B cell (primary cell): ENCODE data around the gene ADAP1. TPM values are rescaled to one million over a fixed set of nuclear protein-coding genes. Genes with fewer than 3 reads are reported as not detected.
A peak's percentile ranks its signal among the peaks of the same experiment; 100 is the strongest.

Source experiments
- ATAC-seq: fragments of 200-7000 bp; cut with Tn5 transposase; one replicate; pipeline ENCODE4 v1.10.0; 2021; ENCODE audit warnings: low read depth, mild to moderate bottlenecking, moderate number of reproducible peaks, moderate library complexity
- CTCF ChIA-PET: fragments of 350-600 bp; sonication (Branson Sonifier 250); formaldehyde crosslinking; loops from one replicate; lab custom pipeline; 2021; ENCODE audit warnings: antibody characterized with exemption, inconsistent platforms; lab: Charles Lee
- POLR2A ChIA-PET: fragments of 350-600 bp; sonication (Branson Sonifier 250); formaldehyde crosslinking; loops from one replicate; lab custom pipeline; 2021; ENCODE audit warnings: antibody characterized with exemption; lab: Charles Lee
- DNase-seq: peaks from one replicate; pipeline ENCODE4 v3.0.0; 2013
- H2AFZ ChIP-seq: 2 replicates; pipeline ENCODE4 v1.6.1; 2012; ENCODE audit warnings: mild to moderate bottlenecking, low read depth, low read length; ENCODE audit not compliant: insufficient read depth, poor library complexity, severe bottlenecking
- H3K27ac ChIP-seq, 2 donors: 1 replicate in 1 of 2; 2 replicates in 1 of 2; pipeline ENCODE4 v1.5.1; 2012 to 2013; ENCODE audit warnings: low read length in 2 of 2, mild to moderate bottlenecking in 2 of 2, moderate library complexity in 1 of 2
- H3K27me3 ChIP-seq, 4 experiments: fragments of 200-600 bp in 1 of 4; sonication (generic) in 1 of 4; replicated peaks in 1 of 4; 1 replicate in 2 of 4; 2 replicates in 2 of 4; pipeline versions ENCODE4 v1.6.1 to v1.7.0; 2013 to 2016; ENCODE audit warnings: low read length in 3 of 4, mild to moderate bottlenecking in 2 of 4, mixed read lengths in 1 of 4, moderate library complexity in 1 of 4; ENCODE audit not compliant: insufficient read depth in 4 of 4, control insufficient read depth in 3 of 4; ENCODE audit errors: control extremely low read depth in 1 of 4
- H3K36me3 ChIP-seq, 2 experiments: replicated peaks in 1 of 2; 1 replicate in 1 of 2; 2 replicates in 1 of 2; pipeline versions ENCODE4 v1.6.1 to v1.7.1; 2013; ENCODE audit warnings: low read length in 1 of 2; ENCODE audit not compliant: insufficient read depth in 2 of 2, control insufficient read depth in 1 of 2; ENCODE audit errors: control extremely low read depth in 1 of 2, extremely low read depth in 1 of 2
- H3K4me1 ChIP-seq, 2 donors: fragments of 200-600 bp in 1 of 2; sonication (generic) in 1 of 2; 1 replicate in 1 of 2; 2 replicates in 1 of 2; pipeline versions ENCODE4 v1.5.1 to v1.6.1; 2013 to 2017; ENCODE audit warnings: low read length in 2 of 2; ENCODE audit not compliant: control insufficient read depth in 2 of 2, insufficient read depth in 2 of 2
- H3K4me2 ChIP-seq: replicated peaks from 2 replicates; pipeline ENCODE3; 2012; ENCODE audit warnings: mild to moderate bottlenecking, low read depth, low read length; ENCODE audit not compliant: poor library complexity, severe bottlenecking
- H3K4me3 ChIP-seq, 5 experiments: fragments of 200-600 bp in 1 of 5; sonication (generic) in 1 of 5; 1 replicate in 3 of 5; 2 replicates in 2 of 5; pipeline versions ENCODE4 v1.5.1 to v1.7.0; 2011 to 2016; ENCODE audit warnings: low read length in 4 of 5, mild to moderate bottlenecking in 4 of 5, low read depth in 2 of 5, control low read depth in 1 of 5, moderate library complexity in 1 of 5; ENCODE audit not compliant: insufficient read depth in 1 of 5; ENCODE audit errors: control extremely low read depth in 1 of 5, extremely low read depth in 1 of 5
- H3K79me2 ChIP-seq: fragments of 200-600 bp; sonication (generic); one replicate; pipeline ENCODE4 v1.6.0; 2016; ENCODE audit warnings: low read length; ENCODE audit not compliant: control insufficient read depth, insufficient read depth
- H3K9ac ChIP-seq: fragments of 200-600 bp; sonication (generic); 2 replicates; pipeline ENCODE4 v1.6.1; 2017; ENCODE audit warnings: mild to moderate bottlenecking, low read length, moderate library complexity
- H3K9me3 ChIP-seq, 3 donors: one replicate each; pipeline versions ENCODE4 v1.6.1 to v1.7.1; 2013; ENCODE audit warnings: low read length in 2 of 3; ENCODE audit not compliant: control insufficient read depth in 2 of 3, insufficient read depth in 1 of 3; ENCODE audit errors: control extremely low read depth in 1 of 3
- H4K20me1 ChIP-seq: 2 replicates; pipeline ENCODE4 v1.6.0; 2012; ENCODE audit warnings: mild to moderate bottlenecking, low read length; ENCODE audit not compliant: insufficient read depth, control insufficient read depth, poor library complexity, severe bottlenecking
- H3K27ac Mint-ChIP-seq: one replicate; pipeline ENCODE4 v1.8.0; 2021; ENCODE audit warnings: mixed read lengths
- H3K27me3 Mint-ChIP-seq: one replicate; pipeline ENCODE4 v1.8.0; 2021; ENCODE audit warnings: mixed read lengths
- H3K4me1 Mint-ChIP-seq: one replicate; pipeline ENCODE4 v1.8.0; 2021; ENCODE audit warnings: mixed read lengths
- H3K4me3 Mint-ChIP-seq: one replicate; pipeline ENCODE4 v1.8.0; 2021; ENCODE audit warnings: mixed read lengths
- H3K9me3 Mint-ChIP-seq: one replicate; pipeline ENCODE4 v1.8.0; 2022; ENCODE audit warnings: mixed read lengths; ENCODE audit not compliant: insufficient read depth
- EZH2 ChIP-seq: IDR thresholded peaks from 2 replicates; pipeline ENCODE4 v1.6.1; 2012; ENCODE audit warnings: borderline replicate concordance, low read depth, mild to moderate bottlenecking, moderate library complexity, low read length; ENCODE audit not compliant: insufficient read depth, poor library complexity, severe bottlenecking
- WGBS: methylation state at CpG from one replicate; pipeline ENCODE4 v1.1.5; 2013; ENCODE audit warnings: missing lambda C conversion rate; ENCODE audit not compliant: insufficient coverage; 5-methylcytosine and 5-hydroxymethylcytosine counted together
- intact Hi-C: fragments of 100-400 bp; cut with micrococcal nuclease; formaldehyde crosslinking; loops from one replicate; pipeline ENCODE4 v1.10.0; 2022
- polyA plus RNA-seq: library from polyadenylated mRNA; depleted of rRNA; stranded (reverse); fragments of >200 nt; gene quantifications from 2 replicates; pipeline ENCODE4 v1.2.3, GENCODE V29; 2012
- total RNA-seq, 2 donors: library from RNA; stranded (reverse); fragments of 120-200 nt in 1 of 2; gene quantifications; 1 replicate in 1 of 2; 2 replicates in 1 of 2; pipeline versions ENCODE4 v1.2.3 to v1.2.4, GENCODE V29; 2013 to 2022
- TF ChIP-seq, protein P1 (sequence below): fragments of 200-600 bp; IDR thresholded peaks from one replicate; pipeline ENCODE4 v1.8.0; 2022; ENCODE audit warnings: antibody characterized with exemption, mild to moderate bottlenecking

Gene ADAP1
- total and polyA plus RNA-seq, 2 donors (not counting 1 experiment from before 2014, with no cell fraction given) = 10.8 to 12.9 TPM

- Mint-ChIP-seq H3K9me3 (no peaks in the 10 kb centered on the region), H3K27ac (no peak overlapping the region)
Measured at GRCh38 chr7:962401-963081, 8.1 kb upstream of the ADAP1 start.

More at GRCh38 chr7:962401-963081, 8.1 kb upstream of the ADAP1 start:
- CTCF ChIA-PET = interaction anchor here (0.6 to 0.9 kb wide), 2 partner anchors 53 to 98 kb away, joined by 3 read pairs; no protein-coding TSS in a partner anchor
- Mint-ChIP-seq H3K4me3 (no peak overlapping the region), H3K27me3 (peaks cover 19% of the 10 kb centered on the region), H3K4me1 (peaks cover 27% of the 10 kb centered on the region)
- Histone ChIP-seq H3K4me2 (peak overlapping the region; percentile 68), H3K27ac (no peak overlapping the region), H3K9ac (no peak overlapping the region), H3K4me3 (no peak overlapping the region), H3K79me2 (no peaks in the 10 kb centered on the region), H2AFZ (no peak overlapping the region), H3K9me3 (peaks cover 0 to 15% (median 0%) of the 10 kb centered on the region in 3 donors), H3K27me3 (peaks cover 0 to 23% (median 0%) of the 10 kb centered on the region in 4 experiments), H3K4me1 (peaks cover 17 to 35% of the 10 kb centered on the region in 2 donors), H3K36me3 (peaks cover 0 to 12% of the 10 kb centered on the region in 2 experiments), H4K20me1 (peaks cover 38% of the 10 kb centered on the region)
- WGBS = 97% methylated on average over 14 of the region's 17 CpGs
- DNase-seq (no peak), ATAC-seq (no peak)
- POLR2A ChIA-PET = no interaction called here
- TF ChIP-seq, protein P1, sequence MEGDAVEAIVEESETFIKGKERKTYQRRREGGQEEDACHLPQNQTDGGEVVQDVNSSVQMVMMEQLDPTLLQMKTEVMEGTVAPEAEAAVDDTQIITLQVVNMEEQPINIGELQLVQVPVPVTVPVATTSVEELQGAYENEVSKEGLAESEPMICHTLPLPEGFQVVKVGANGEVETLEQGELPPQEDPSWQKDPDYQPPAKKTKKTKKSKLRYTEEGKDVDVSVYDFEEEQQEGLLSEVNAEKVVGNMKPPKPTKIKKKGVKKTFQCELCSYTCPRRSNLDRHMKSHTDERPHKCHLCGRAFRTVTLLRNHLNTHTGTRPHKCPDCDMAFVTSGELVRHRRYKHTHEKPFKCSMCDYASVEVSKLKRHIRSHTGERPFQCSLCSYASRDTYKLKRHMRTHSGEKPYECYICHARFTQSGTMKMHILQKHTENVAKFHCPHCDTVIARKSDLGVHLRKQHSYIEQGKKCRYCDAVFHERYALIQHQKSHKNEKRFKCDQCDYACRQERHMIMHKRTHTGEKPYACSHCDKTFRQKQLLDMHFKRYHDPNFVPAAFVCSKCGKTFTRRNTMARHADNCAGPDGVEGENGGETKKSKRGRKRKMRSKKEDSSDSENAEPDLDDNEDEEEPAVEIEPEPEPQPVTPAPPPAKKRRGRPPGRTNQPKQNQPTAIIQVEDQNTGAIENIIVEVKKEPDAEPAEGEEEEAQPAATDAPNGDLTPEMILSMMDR = no peak
- TF ChIP-seq EZH2 = no peak
- intact Hi-C loops = no loop called here
